Activated CD4-positive, alpha-beta T cell treated with anti-CD3 and anti-CD28 coated beads for 36 hours (primary cell): ENCODE results near the gene HMGN1. TPM values are rescaled to one million over a fixed set of nuclear protein-coding genes. Genes with fewer than 3 reads are reported as not detected.
A peak's percentile ranks its signal among the peaks of the same experiment; 100 is the strongest.

ENCODE experiments used
- ATAC-seq: fragments of 200-7000 bp; cut with Tn5 transposase; one replicate; pipeline ENCODE4 v1.10.0; 2021; ENCODE audit warnings: mild to moderate bottlenecking, moderate library complexity
- CTCF ChIA-PET: fragments of 350-600 bp; sonication (Branson Sonifier 250); formaldehyde crosslinking; loops from one replicate; lab custom pipeline; 2021; ENCODE audit warnings: antibody characterized with exemption; lab: Charles Lee
- POLR2A ChIA-PET: fragments of 350-600 bp; sonication (Branson Sonifier 250); formaldehyde crosslinking; loops from one replicate; lab custom pipeline; 2021; ENCODE audit warnings: antibody characterized with exemption, inconsistent platforms; lab: Charles Lee
- DNase-seq: peaks from one replicate; pipeline ENCODE4 v3.0.0-alpha.2; 2020
- H3K27ac Mint-ChIP-seq: one replicate; pipeline ENCODE4 v1.8.0; 2021; ENCODE audit warnings: mixed read lengths
- H3K27me3 Mint-ChIP-seq: one replicate; pipeline ENCODE4 v1.8.0; 2021; ENCODE audit warnings: mixed read lengths
- H3K36me3 Mint-ChIP-seq: one replicate; pipeline ENCODE4 v1.8.0; 2021; ENCODE audit warnings: low read depth, mixed read lengths
- H3K4me1 Mint-ChIP-seq: one replicate; pipeline ENCODE4 v1.8.0; 2021; ENCODE audit warnings: mixed read lengths
- H3K4me3 Mint-ChIP-seq: one replicate; pipeline ENCODE4 v1.8.0; 2021; ENCODE audit warnings: mild to moderate bottlenecking, moderate library complexity, mixed read lengths
- H3K9me3 Mint-ChIP-seq: one replicate; pipeline ENCODE4 v1.8.0; 2021; ENCODE audit warnings: low read depth, mixed read lengths
- intact Hi-C, 2 experiments: fragments of 100-400 bp; cut with DNase I in 1 of 2; cut with micrococcal nuclease in 1 of 2; formaldehyde crosslinking; loops; one replicate each; pipeline versions ENCODE4 v1.14.2 to v1.15.1; 2022 to 2024; cut with DNase I, micrococcal nuclease
- total RNA-seq, 2 experiments: library from RNA; stranded (reverse); gene quantifications; one replicate each; pipeline ENCODE4 v1.2.3, GENCODE V29; 2021

HMGN1 gene
- total RNA-seq, 2 experiments from 2014 or later: 335 to 419 TPM

DNA sequence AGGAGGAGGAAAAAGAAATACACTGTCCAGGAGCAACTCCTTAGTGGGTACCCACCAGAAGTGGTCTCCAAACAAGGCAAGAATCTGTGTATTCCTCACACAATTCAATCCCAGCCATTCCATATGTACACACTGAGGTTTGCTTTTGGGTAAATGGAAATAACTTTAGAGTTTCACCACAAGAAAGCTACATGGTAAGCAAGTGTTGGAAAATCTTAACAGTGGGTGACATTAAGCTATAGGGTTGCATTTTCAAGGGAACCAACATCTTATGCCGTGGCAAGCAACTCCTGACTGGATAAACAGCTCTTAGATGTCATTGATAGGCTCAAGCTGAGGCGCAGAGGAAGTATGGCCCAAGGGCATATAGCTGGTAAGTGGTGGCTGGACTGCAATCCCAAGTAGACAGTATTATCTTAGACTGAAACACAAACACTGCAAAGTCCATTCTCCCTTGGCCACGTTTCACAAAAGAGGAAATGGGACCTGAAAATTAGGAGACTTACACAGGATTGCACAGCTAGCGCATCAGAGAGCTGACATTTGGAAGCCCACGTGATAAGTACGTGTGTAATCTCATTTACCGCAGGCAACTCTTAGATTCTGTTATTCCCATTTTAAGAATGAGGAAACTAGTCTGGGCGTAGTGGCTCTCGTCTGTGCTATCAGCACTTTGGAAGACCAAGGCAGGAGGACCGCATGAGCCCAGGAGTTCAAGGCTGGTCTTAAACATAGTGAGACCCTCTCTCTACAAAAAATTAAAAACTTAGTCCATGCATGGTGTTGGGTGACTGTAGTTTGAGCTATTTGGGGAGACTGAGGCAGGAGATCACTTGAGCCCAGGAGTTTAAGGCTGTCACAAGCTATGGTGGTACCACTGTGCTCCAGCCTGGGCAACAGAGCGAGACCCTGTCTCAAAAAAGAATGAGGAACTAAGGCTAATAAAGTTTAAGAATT lies 31.5 kb downstream of the HMGN1 start:
- peaks cover 17% of the 10 kb centered on the region for H3K4me1 Mint-ChIP-seq
- H3K36me3 Mint-ChIP-seq: peaks cover 2% of the 10 kb centered on the region
- ChIA-PET POLR2A (interaction anchor here (0.5 kb wide), 1 partner anchor 16 kb away, joined by 3 read pairs; no protein-coding TSS in a partner anchor), CTCF (interaction anchor here (0.6 to 1.0 kb wide), 4 partner anchors 21 to 148 kb away, joined by 3 to 4 read pairs (median 3); no protein-coding TSS in a partner anchor)
- H3K9me3 Mint-ChIP-seq: no peaks in the 10 kb centered on the region
- ATAC-seq (no peak), DNase-seq (no peak)
- no peak overlapping the region for H3K4me3 Mint-ChIP-seq
- H3K27ac Mint-ChIP-seq: no peak overlapping the region
- H3K27me3 Mint-ChIP-seq: no peaks in the 10 kb centered on the region
- intact Hi-C loops: no loop called here

DNA sequence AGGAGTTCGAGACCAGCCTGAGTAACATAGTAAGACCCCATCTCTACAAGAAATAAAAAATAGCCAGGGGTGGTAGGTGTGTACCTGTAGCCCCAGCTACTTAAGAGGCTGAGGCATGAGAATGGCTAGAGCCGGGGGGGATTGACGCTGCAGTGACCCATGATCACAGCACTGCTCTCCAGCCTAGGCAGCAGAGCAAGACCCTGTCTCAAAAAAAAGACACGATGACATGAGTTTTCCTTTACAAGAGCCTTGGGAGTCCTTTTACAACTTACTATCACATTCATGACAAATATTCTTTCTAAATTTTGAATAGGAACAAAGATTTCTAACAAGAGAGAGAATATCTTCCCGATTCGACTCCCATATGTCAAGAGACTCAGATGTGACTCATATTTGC lies 32.2 kb downstream of the HMGN1 start:
- peaks cover 9% of the 10 kb centered on the region for H3K36me3 Mint-ChIP-seq
- intact Hi-C loops: no loop called here
- H3K27me3 Mint-ChIP-seq: no peaks in the 10 kb centered on the region
- H3K27ac Mint-ChIP-seq: no peak overlapping the region
- ChIA-PET CTCF (interaction anchor here (1.0 kb wide), 1 partner anchor 149 kb away, joined by 3 read pairs; no protein-coding TSS in a partner anchor), POLR2A (interaction anchor here (0.5 to 0.8 kb wide), 2 partner anchors 32 to 62 kb away, joined by 8 to 9 read pairs; partner anchors contain the start of gene HMGN1)
- ATAC-seq (no peak), DNase-seq (no peak)
- peaks cover 22% of the 10 kb centered on the region for H3K4me1 Mint-ChIP-seq
- H3K4me3 Mint-ChIP-seq: no peak overlapping the region
- H3K9me3 Mint-ChIP-seq: no peaks in the 10 kb centered on the region

DNA sequence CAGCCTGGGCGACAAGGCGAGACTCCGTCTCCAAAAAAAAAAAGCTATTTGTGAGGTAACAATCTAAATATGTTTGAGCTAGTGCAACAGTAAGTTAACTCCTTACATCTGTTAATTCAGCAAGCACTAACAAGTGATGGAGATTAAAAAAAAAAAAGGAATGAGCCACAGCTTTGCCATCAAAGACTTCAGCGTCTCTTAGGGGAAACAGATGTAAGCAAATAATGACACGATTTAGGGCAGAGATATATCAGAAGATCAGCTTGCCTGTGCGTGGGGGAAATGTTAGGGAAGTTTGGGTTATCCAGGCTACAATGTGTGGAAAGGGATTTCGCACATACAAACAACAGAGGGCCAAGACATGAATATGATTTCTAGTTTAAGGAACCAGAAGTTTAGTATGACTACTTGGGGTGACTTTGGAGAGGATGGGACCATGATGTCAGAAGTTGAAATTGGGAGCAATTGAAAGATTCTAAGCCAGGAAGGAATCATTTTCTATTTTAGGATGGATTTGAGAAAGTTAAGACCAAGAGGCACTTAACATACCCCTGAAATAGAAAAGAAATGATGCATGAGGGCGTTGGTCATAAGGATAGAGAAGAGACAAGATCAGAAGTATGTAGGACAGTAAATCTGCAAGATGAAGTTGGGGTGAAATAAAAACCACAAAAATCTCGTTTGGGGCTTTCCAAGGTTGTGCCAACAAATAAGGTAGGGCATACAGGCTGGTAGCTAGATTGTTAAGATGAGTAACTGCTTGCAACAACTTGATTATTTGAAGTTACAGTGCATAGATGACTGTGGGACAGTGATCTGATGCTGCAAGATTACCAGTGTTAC lies 33.1 kb downstream of the HMGN1 start:
- CTCF ChIA-PET: interaction anchor here (1.0 to 2.0 kb wide), 2 partner anchors 72 to 150 kb away, joined by 3 to 6 read pairs; no protein-coding TSS in a partner anchor
- Mint-ChIP-seq H3K4me3 (no peak overlapping the region), H3K9me3 (no peaks in the 10 kb centered on the region), H3K36me3 (peaks cover 14% of the 10 kb centered on the region), H3K4me1 (peaks cover 30% of the 10 kb centered on the region), H3K27me3 (no peaks in the 10 kb centered on the region), H3K27ac (peak overlapping the region; percentile 59)
- intact Hi-C loops: loop anchor here in 1 of 2 experiments (2.0 kb wide), 1 partner anchor 73 kb away; no protein-coding TSS in a partner anchor
- DNase-seq (peak; percentile 22), ATAC-seq (peak; percentile 50)
- POLR2A ChIA-PET: interaction anchor here (0.5 to 1.1 kb wide), 4 partner anchors 33 to 63 kb away, joined by 3 to 9 read pairs (median 6); partner anchors contain the start of gene HMGN1

DNA sequence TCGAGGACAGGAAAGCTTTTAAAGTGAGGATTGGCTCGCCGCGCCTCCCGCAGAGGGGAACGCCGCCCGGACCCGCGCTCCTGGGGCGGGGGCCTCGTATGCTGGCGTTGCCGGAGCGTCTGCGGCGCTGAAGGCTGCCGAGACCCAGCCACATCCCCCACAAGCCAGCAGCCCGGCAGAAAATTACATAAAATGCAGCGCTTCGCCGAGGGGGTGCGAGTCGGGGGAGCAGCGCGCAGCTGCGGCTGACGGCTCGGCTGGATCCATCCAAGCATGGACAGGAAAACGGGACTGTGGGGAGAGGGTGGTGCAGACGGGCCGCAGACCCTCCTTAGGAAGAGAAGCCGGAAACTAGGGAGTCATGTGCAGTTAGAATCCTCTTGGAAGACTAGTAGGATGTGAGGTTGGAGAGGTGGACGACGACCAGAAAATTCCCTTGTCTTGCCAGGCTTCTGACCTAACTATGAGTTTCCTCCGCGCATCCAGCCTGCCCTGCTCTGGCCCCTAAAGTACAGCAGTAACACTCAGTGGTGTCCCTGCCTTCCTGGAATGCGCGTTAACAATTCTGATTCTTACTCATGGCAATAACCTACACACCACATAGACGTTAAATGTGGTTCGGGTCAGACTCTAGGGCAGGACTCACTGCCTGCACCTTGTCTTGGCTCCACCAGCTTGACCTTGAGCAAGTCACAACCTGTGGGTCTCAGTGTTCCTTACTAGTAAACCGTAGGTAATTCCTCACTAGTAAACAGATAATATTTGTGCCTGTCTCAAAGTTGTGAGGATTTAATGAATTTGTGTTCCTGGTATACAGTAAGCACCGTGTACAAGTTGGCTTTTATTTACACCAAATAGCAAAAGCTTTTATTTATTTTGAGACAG lies 34.5 kb downstream of the HMGN1 start:
- H3K9me3 Mint-ChIP-seq: no peaks in the 10 kb centered on the region
- intact Hi-C loops: loop anchor here in 1 of 2 experiments (2.0 to 5.0 kb wide), 3 partner anchors 74 to 547 kb away; partner anchors contain the start of gene ETS2
- peaks cover 36% of the 10 kb centered on the region for H3K4me1 Mint-ChIP-seq
- ATAC-seq (peak; percentile 32), DNase-seq (peak; percentile 72)
- peak overlapping the region; percentile 92 for H3K4me3 Mint-ChIP-seq
- ChIA-PET POLR2A (interaction anchor here (0.6 to 2.6 kb wide), 4 partner anchors 34 to 131 kb away, joined by 3 to 19 read pairs (median 3); partner anchors contain the start of gene HMGN1), CTCF (interaction anchor here (0.6 to 2.0 kb wide), 3 partner anchors 30 to 499 kb away, joined by 3 to 6 read pairs (median 4); no protein-coding TSS in a partner anchor)
- peaks cover 22% of the 10 kb centered on the region for H3K36me3 Mint-ChIP-seq
- no peaks in the 10 kb centered on the region for H3K27me3 Mint-ChIP-seq
- peak overlapping the region; percentile 96 for H3K27ac Mint-ChIP-seq

DNA sequence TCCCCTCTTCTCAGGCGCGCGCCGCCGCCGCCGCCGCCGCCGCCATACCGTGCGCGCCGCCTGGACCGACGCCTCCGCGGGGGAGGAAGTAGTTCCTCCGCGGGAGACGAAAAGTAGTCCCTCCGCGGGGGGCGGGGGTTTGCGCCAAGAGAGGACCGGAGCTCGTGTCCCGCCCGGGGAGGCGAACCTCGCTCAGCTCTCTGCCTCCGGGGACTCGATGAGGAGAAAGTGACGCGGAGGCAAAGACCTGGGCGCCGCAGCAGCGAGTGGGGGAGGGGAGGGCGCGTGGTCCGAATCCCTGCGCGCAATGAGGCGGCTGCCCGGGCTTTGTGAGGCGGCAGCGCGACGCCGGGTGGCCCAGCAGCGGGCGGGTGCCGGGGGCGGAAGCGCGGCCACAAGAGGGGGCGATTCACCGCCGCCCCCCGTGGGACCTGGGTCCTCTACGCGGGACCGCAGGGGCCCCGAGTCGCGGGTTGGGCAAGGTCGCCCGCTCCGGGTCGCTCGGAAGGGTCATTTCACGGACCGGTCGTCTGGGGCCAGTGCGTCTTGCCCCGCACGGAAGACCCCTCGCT lies 35.2 kb downstream of the HMGN1 start, which contains the start of gene BRWD1:
TSS of gene BRWD1 (minus strand) at position 62 of the 572 bp plus-strand sequence. CDS start 141 bp downstream, outside the sequence.
- H3K36me3 Mint-ChIP-seq: peaks cover 28% of the 10 kb centered on the region
- peaks cover 39% of the 10 kb centered on the region for H3K4me1 Mint-ChIP-seq
- peak within 1 kb of the TSS; percentile 92 for H3K4me3 Mint-ChIP-seq
- H3K27me3 Mint-ChIP-seq: no peaks in the 10 kb centered on the region
- H3K9me3 Mint-ChIP-seq: no peaks in the 10 kb centered on the region
- ChIA-PET CTCF (no interaction called here), POLR2A (interaction anchor here (2.6 kb wide), 1 partner anchor 34 kb away, joined by 19 read pairs; the partner anchor contains the start of gene HMGN1)
- peak; percentile 42 for ATAC-seq
- DNase-seq: peak; percentile 85
- intact Hi-C loops: loop anchor here (1.0 to 5.0 kb wide), 9 partner anchors 36 to 546 kb away; partner anchors contain the start of genes ETS2 (in 2 of the 2), HMGN1 (in 1 of the 2) and PSMG1 (in 1 of the 2)
- peak within 1 kb of the TSS; percentile 96 for H3K27ac Mint-ChIP-seq

DNA sequence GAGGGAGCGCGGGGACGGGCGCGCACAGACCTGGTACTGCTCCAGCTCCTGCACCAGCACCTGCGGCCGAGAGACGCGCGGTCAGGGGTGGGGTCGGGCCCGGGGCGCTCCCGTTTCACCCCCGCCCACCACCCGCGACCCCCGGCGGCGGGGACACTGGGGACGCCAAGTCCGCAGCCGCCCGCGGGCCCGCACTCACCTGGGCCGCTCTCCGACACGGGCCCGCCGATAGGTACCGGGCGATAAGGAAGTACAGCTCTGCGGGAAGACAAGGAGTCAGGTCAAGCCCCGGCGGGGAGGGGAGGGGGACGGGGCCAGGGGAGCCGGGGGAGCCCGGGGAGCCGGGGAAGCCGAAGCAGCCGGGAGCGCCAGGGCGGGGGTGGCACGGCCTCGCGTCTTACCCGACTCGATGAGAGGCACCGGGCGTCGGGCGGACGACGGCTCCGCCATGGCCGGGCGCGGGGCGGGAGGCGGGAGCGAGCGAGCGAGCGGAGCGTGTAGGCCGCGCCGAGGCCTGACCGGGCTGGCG lies 35.8 kb downstream of the HMGN1 start:
- Mint-ChIP-seq H3K9me3 (no peaks in the 10 kb centered on the region), H3K36me3 (peaks cover 30% of the 10 kb centered on the region), H3K27me3 (no peaks in the 10 kb centered on the region), H3K4me3 (peak overlapping the region; percentile 92), H3K27ac (peak overlapping the region; percentile 60), H3K4me1 (peaks cover 44% of the 10 kb centered on the region)
- intact Hi-C loops: loop anchor here (1.0 to 5.0 kb wide), 8 partner anchors 36 to 546 kb away; partner anchors contain the start of genes ETS2 (in 2 of the 2), HMGN1 (in 1 of the 2) and PSMG1 (in 1 of the 2)
- no peak for DNase-seq
- ATAC-seq: peak; percentile 11
- CTCF ChIA-PET: no interaction called here
- POLR2A ChIA-PET: interaction anchor here (0.8 to 2.6 kb wide), 2 partner anchors 12 to 35 kb away, joined by 9 to 19 read pairs; partner anchors contain the start of gene HMGN1

DNA sequence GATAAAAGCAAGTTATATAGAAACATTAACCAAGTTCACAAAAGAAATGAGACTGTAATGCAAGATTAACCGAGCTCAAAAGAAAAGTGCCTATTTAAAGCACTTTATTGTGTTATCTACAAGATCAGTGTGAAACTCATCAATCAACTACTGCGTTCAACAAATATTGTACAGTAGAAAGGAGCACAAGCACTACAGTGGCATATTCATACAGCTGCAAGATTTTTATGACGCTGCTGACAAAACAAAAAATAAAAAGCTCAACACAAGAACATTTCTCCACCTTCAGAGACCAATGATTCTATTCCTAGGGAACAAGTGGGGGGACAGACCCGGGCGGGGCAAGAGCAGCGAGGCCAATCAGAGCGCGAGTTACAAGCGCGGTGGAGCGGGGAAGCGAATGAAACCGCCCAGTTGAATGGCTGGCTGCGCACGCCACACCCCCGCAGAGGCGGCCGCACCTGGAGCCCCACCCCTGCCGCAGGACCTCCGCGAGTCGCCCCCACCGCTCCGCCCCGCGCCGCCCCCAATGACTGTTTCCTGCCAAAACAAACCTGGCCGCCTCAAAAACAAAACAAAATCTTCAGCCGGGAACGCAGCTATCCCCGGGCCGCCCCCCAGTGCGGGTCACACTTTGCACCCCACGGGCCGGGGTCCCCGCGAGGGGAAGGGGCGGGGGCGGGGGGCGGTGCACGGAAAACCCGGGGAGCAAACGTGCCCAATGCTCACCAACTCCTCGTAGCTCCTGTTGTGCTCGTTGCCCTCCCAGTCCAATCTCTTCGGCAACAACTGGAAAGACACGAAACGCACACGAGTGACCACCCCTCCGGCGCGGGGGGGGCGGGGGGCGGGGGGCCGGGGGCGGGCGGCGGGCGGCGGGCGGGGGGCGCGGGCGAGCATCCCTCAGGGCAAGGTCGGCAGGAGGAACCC lies 36.5 kb downstream of the HMGN1 start:
- ATAC-seq (peak; percentile 80), DNase-seq (peak; percentile 97)
- POLR2A ChIA-PET: interaction anchor here (0.8 to 2.6 kb wide), 4 partner anchors 11 to 68 kb away, joined by 4 to 19 read pairs (median 8); partner anchors contain the start of gene HMGN1
- Mint-ChIP-seq H3K27ac (peak overlapping the region; percentile 87), H3K4me3 (peak overlapping the region; percentile 92), H3K36me3 (peaks cover 32% of the 10 kb centered on the region), H3K4me1 (peaks cover 49% of the 10 kb centered on the region), H3K9me3 (no peaks in the 10 kb centered on the region), H3K27me3 (no peaks in the 10 kb centered on the region)
- intact Hi-C loops: loop anchor here (1.0 to 5.0 kb wide), 11 partner anchors 37 to 545 kb away; partner anchors contain the start of genes ETS2 (in 2 of the 2), HMGN1 (in 2 of the 2), PSMG1 (in 2 of the 2) and LCA5L (in 1 of the 2)
- CTCF ChIA-PET: interaction anchor here (0.7 to 1.2 kb wide), 4 partner anchors 11 to 37 kb away, joined by 3 to 4 read pairs (median 3); no protein-coding TSS in a partner anchor

DNA sequence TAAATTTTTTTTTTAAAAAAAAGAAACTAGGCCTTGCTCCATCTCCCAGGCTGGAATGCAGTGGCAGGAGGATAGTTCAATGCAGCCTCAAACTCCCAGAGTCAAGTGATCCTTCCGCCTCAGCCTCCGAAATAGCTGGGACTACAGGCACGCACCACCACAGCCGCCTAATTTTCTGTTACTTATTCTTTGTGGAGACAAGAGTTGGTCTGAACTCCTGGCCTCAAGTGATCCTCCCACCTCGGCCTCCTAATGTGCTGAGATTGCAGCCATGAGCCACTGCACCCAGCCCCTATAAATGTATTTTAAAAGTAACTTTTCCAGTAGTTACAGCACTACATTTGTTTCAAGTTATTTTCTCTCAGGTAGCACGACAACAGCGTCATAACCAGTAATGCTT lies 37.7 kb downstream of the HMGN1 start:
- POLR2A ChIA-PET: interaction anchor here (0.6 kb wide), 1 partner anchor 10 kb away, joined by 3 read pairs; no protein-coding TSS in a partner anchor
- no peak overlapping the region for H3K4me3 Mint-ChIP-seq

More for the DNA sequence above, 37.7 kb downstream of the HMGN1 start:
- Mint-ChIP-seq H3K27ac (peak overlapping the region; percentile 31), H3K9me3 (no peaks in the 10 kb centered on the region), H3K27me3 (no peaks in the 10 kb centered on the region), H3K4me1 (peaks cover 46% of the 10 kb centered on the region), H3K36me3 (peaks cover 32% of the 10 kb centered on the region)
- CTCF ChIA-PET: no interaction called here
- DNase-seq (no peak), ATAC-seq (no peak)
- intact Hi-C loops: loop anchor here in 1 of 2 experiments (5.0 kb wide), 2 partner anchors 504 to 544 kb away; partner anchors contain the start of gene ETS2
